Hepatocyte (in vitro differentiated cells): ENCODE data around the gene XRCC4. TPM values are rescaled to one million over a fixed set of nuclear protein-coding genes. Genes with fewer than 3 reads are reported as not detected.
"Not testable (repeated sequence)": the region's sequence is repeated elsewhere in the genome, so short reads cannot be mapped to it uniquely, and the experiment has no call there.

Experiments used
- DNase-seq: peaks from one replicate; pipeline ENCODE4 v3.0.0-alpha.2; 2016; ENCODE audit warnings: low spot score
- H2AFZ ChIP-seq: fragments of 200-600 bp; sonication (generic); 2 replicates; pipeline ENCODE4 v1.6.0; 2016; ENCODE audit warnings: antibody characterized with exemption, mild to moderate bottlenecking
- H3K27ac ChIP-seq: fragments of 200-600 bp; sonication (generic); 2 replicates; pipeline ENCODE4 v1.5.1; 2016; ENCODE audit warnings: mild to moderate bottlenecking
- H3K27me3 ChIP-seq: fragments of 200-600 bp; sonication (generic); 2 replicates; pipeline ENCODE4 v1.6.1; 2016
- H3K36me3 ChIP-seq: fragments of 200-600 bp; sonication (generic); replicated peaks from 2 replicates; pipeline ENCODE4 v1.5.1; 2016; ENCODE audit warnings: low read depth; ENCODE audit not compliant: insufficient read depth
- H3K4me1 ChIP-seq: fragments of 200-600 bp; sonication (generic); 2 replicates; pipeline ENCODE4 v1.5.1; 2016; ENCODE audit warnings: mild to moderate bottlenecking, moderate library complexity; ENCODE audit not compliant: insufficient read depth
- H3K4me2 ChIP-seq: fragments of 200-600 bp; sonication (generic); 2 replicates; pipeline ENCODE4 v1.6.0; 2016
- H3K4me3 ChIP-seq: fragments of 200-600 bp; sonication (generic); 2 replicates; pipeline ENCODE4 v1.5.1; 2016; ENCODE audit warnings: mild to moderate bottlenecking
- H3K79me2 ChIP-seq: fragments of 200-600 bp; sonication (generic); 2 replicates; pipeline ENCODE4 v1.6.0; 2017; ENCODE audit warnings: mild to moderate bottlenecking
- H3K9me2 ChIP-seq: fragments of 200-600 bp; sonication (generic); replicated peaks from 2 replicates; pipeline ENCODE4 v1.6.0; 2017; ENCODE audit warnings: mild to moderate bottlenecking; ENCODE audit not compliant: insufficient read depth
- H3K9me3 ChIP-seq: fragments of 200-600 bp; sonication (generic); 2 replicates; pipeline ENCODE4 v1.5.1; 2016; ENCODE audit warnings: low read depth, mild to moderate bottlenecking
- H4K20me1 ChIP-seq: fragments of 200-600 bp; sonication (generic); 2 replicates; pipeline ENCODE4 v1.6.0; 2016; ENCODE audit warnings: mild to moderate bottlenecking; ENCODE audit not compliant: insufficient read depth, poor library complexity, severe bottlenecking
- CTCF ChIP-seq: fragments of 200-600 bp; sonication (generic); IDR thresholded peaks from 2 replicates; pipeline ENCODE4 v1.5.1; 2016; ENCODE audit warnings: antibody characterized with exemption, mild to moderate bottlenecking; ENCODE audit not compliant: poor library complexity
- EZH2 ChIP-seq: fragments of 200-600 bp; sonication (generic); IDR thresholded peaks from 2 replicates; pipeline ENCODE4 v1.6.1; 2016; ENCODE audit warnings: antibody characterized with exemption, mild to moderate bottlenecking, borderline replicate concordance
- EZH2phosphoT487 ChIP-seq: fragments of 200-600 bp; sonication (generic); IDR thresholded peaks from one replicate; pipeline ENCODE4 v1.6.1; 2018; ENCODE audit warnings: antibody characterized with exemption, mild to moderate bottlenecking, low read depth, moderate library complexity; ENCODE audit not compliant: unreplicated experiment, severe bottlenecking
- WGBS: methylation state at CpG from one replicate; pipeline ENCODE4 v1.1.6; 2016; ENCODE audit warnings: low lambda C conversion rate; ENCODE audit errors: missing lambda C conversion rate; 5-methylcytosine and 5-hydroxymethylcytosine counted together
- polyA plus RNA-seq: library from polyadenylated mRNA; unstranded; fragments of >200 nt; fragmentation: Nextera tagmentation; extraction: Ambion mirVana; gene quantifications from 2 replicates; pipeline ENCODE4 v1.2.1, GENCODE V29; 2016
- total RNA-seq: library from RNA; depleted of rRNA; stranded (reverse); fragments of >200 nt; gene quantifications from 2 replicates; pipeline ENCODE4 v1.2.3, GENCODE V29; 2014

XRCC4 gene
- total and polyA plus RNA-seq, 2 experiments from 2014 or later: 12.7 to 21.5 TPM

GRCh38 chr5:83348281-83348780 is 271.0 kb downstream of the XRCC4 start:
- TF ChIP-seq EZH2phosphoT487: no peak
- no peak for TF ChIP-seq EZH2
- TF ChIP-seq CTCF: no peak
- DNase-seq: no peak
- H2AFZ ChIP-seq: no peak overlapping the region
- H3K36me3 ChIP-seq: no peaks in the 10 kb centered on the region
- no peaks in the 10 kb centered on the region for H3K27me3 ChIP-seq
- no peaks in the 10 kb centered on the region for H3K4me1 ChIP-seq
- no peak overlapping the region for H3K27ac ChIP-seq
- H3K4me3 ChIP-seq: no peak overlapping the region
- H3K4me2 ChIP-seq: no peak overlapping the region
- 100% methylated on average over 2 of the region's 2 CpGs for WGBS
- no peaks in the 10 kb centered on the region for H3K9me2 ChIP-seq
- H3K79me2 ChIP-seq: no peaks in the 10 kb centered on the region
- peaks cover 6% of the 10 kb centered on the region for H3K9me3 ChIP-seq
- no peaks in the 10 kb centered on the region for H4K20me1 ChIP-seq

GRCh38 chr5:83353231-83353630 is 275.9 kb downstream of the XRCC4 start:
- Histone ChIP-seq H3K27me3 (no peaks in the 10 kb centered on the region), H3K36me3 (no peaks in the 10 kb centered on the region), H3K79me2 (no peaks in the 10 kb centered on the region), H3K9me3 (peaks cover 4% of the 10 kb centered on the region), H2AFZ (no peak overlapping the region), H3K4me3 (no peak overlapping the region), H3K4me2 (no peak overlapping the region), H4K20me1 (no peaks in the 10 kb centered on the region), H3K9me2 (no peaks in the 10 kb centered on the region), H3K4me1 (no peaks in the 10 kb centered on the region), H3K27ac (no peak overlapping the region)
- 82% methylated on average over 3 of the region's 3 CpGs for WGBS
- DNase-seq: no peak
- TF ChIP-seq EZH2phosphoT487: no peak
- no peak for TF ChIP-seq CTCF
- no peak for TF ChIP-seq EZH2

GRCh38 chr5:83353774-83354173 is 276.4 kb downstream of the XRCC4 start:
- TF ChIP-seq CTCF (no peak), EZH2 (no peak), EZH2phosphoT487 (no peak)
- no peaks in the 10 kb centered on the region for H3K9me3 ChIP-seq
- H3K27me3 ChIP-seq: no peaks in the 10 kb centered on the region
- no peak overlapping the region for H3K27ac ChIP-seq
- H2AFZ ChIP-seq: no peak overlapping the region
- H3K79me2 ChIP-seq: no peaks in the 10 kb centered on the region
- no peak overlapping the region for H3K4me2 ChIP-seq
- DNase-seq: no peak
- no peaks in the 10 kb centered on the region for H3K36me3 ChIP-seq
- 85% methylated on average over 1 of the region's 1 CpG for WGBS
- H3K9me2 ChIP-seq: no peaks in the 10 kb centered on the region
- no peak overlapping the region for H3K4me3 ChIP-seq
- H3K4me1 ChIP-seq: no peaks in the 10 kb centered on the region
- H4K20me1 ChIP-seq: no peaks in the 10 kb centered on the region

- H3K9me2 ChIP-seq: no peaks in the 10 kb centered on the region
- no peaks in the 10 kb centered on the region for H4K20me1 ChIP-seq
- no peaks in the 10 kb centered on the region for H3K36me3 ChIP-seq
- no peak overlapping the region for H3K4me2 ChIP-seq
- H3K27ac ChIP-seq: no peak overlapping the region
- no peaks in the 10 kb centered on the region for H3K27me3 ChIP-seq
- H3K4me1 ChIP-seq: no peaks in the 10 kb centered on the region
- TF ChIP-seq CTCF: no peak
- TF ChIP-seq EZH2: no peak
- TF ChIP-seq EZH2phosphoT487: no peak
- H2AFZ ChIP-seq: no peak overlapping the region
- no peaks in the 10 kb centered on the region for H3K9me3 ChIP-seq
- H3K79me2 ChIP-seq: no peaks in the 10 kb centered on the region
- 32% methylated on average over 2 of the region's 2 CpGs for WGBS
- no peak overlapping the region for H3K4me3 ChIP-seq
- DNase-seq: no peak
Measured at GRCh38 chr5:83354958-83355357, 277.6 kb downstream of the XRCC4 start.

- not testable (repeated sequence) for H3K27me3 ChIP-seq, H2AFZ ChIP-seq, H3K79me2 ChIP-seq, H3K27ac ChIP-seq, H3K4me3 ChIP-seq, H3K9me3 ChIP-seq, DNase-seq, H3K36me3 ChIP-seq, H3K4me1 ChIP-seq, H3K4me2 ChIP-seq, H4K20me1 ChIP-seq, H3K9me2 ChIP-seq
- WGBS: 80% methylated on average over 4 of the region's 4 CpGs
Measured at GRCh38 chr5:83355482-83356014, 278.2 kb downstream of the XRCC4 start.
